NOMO-1 (cell line): ENCODE results near the gene COG5.

Source experiments
- DNase-seq, 2 experiments: peaks; one replicate each; lab custom pipeline; 2025; ENCODE audit not compliant: unreplicated experiment in 2 of 2; lab: John Stamatoyannopoulos, UW

COG5 gene

GRCh38 chr7:107467972-107468371 is 95.7 kb downstream of the COG5 start:
- no peak for DNase-seq

DNA sequence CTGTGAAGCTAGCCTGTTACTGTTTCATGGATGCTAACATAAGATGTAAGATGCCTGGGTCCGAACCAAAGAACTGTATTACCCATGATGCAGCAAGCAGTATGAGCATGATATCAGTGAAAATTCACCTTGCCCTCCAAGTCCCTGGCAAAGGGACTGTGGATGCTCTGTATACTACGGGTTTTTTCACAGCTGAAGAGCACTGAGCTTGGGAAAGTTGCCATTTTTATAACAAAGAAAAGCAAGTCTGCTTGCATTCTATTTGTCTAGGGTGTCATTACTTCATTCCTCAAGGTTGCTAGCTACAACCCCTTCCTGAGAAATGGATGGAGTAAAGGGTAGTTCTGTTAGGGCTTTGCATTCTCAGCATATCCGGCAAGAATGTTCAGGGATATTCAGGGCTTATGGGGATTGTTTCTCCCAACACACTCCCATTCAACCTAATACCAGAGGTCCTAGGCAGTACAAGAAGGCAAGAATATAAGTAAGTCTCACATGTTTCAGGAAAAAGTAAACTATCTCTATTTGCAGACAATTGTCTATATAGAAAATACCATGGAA is 99.0 kb downstream of the COG5 start:
- no peak for DNase-seq

DNA sequence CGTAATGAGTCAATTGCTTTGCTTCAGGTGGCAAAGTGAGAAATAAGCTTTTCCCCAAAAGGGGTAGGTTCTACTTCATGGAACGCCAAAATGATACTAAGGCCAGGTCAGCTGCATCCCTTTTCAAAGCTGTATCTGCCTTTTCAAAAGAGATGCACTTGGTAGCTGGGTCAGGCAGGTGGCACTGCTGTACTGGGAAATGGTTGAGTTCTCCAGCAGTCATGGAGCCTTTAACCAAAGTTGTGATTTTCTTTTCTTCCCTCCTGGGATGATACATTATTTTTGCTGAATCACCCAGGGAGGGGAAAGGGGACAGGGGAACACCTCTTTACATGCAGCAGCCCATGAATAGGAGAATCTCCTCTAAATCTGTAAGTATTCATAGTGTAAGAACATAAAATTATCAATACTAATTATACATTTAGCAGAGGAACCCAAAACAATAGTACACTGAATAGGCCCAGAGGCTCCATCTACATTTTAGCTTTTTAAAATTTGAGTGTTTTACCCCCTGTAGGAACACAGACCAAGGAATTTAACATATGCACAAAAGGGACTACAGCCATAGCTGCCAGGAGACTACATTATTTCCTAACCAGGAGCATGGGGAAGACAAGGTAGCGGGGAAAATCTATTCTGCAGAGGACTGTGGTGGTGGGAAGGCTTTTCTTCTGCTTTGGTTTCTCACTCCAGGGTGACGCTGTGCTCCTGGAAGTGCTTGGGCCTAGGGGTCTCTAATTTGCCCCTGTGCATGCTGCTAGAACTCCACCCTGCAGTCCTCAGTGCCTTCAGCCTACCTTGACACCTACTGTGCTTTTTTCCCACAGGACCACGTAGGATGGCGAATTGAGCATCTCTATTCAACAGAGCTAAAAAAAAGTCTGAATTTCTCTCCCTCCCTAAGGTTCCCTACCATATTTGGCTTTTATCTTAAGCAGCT is 100.3 kb downstream of the COG5 start:
- peak in 1 of 2 experiments; percentile 0 for DNase-seq

GRCh38 chr7:107461938-107462533 is 101.7 kb downstream of the COG5 start:
- no peak for DNase-seq

DNA sequence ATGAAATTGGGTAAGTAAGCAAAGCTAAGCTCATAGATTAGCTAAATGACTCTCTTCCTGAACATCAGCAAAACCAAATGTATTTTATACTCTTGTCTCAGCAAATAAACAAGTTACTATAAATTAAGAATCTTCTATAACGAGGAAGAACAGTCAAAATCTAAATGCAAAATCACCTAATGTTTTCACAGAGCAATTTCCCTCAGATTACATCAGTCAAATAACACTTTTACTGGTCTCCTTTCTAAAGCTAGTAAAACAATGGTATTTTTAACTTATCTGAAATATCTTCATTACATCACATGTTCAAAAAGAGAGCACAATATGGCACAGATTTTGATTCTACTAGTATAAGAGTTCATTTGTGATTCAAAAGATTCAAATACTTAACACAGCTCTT is 110.3 kb downstream of the COG5 start:
- DNase-seq: no peak

DNA sequence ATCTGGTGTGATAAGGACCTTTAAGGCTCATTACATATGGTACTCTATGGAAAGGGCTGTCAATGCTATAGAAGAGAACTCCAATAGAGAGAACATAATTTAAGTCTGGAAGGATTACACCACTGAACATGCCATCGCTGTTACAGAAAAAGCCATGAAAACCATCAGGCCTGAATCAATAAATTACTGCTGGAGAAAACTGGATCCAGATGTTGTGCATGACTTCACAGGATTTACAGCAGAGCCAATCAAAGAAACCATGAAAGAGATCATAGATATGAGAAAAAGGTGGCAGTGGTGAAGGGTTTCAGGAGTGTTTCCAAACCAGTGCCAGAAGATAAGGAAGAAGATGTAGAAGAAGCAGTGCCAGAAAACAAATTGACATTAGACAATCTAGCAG is 112.8 kb downstream of the COG5 start:
- no peak for DNase-seq

GRCh38 chr7:107446988-107447387 is 116.7 kb downstream of the COG5 start:
- DNase-seq: no peak

DNA sequence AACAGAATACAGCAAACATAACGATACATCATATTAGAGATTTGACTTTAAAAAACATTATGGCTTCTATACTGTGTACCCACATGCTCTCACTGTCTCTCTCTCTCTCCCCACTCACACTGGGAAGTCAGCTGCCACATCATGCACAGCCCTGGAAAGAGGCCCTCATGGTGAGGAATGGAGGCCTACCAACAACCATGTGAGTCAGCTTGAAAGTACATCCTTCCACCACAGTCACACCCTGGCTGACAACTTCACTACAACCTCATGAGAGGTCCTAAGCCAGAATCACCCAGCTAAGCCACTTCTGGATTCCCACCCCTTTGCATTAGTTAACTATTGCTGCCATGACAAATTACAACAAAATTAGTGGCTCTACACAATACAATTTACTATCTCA is 117.2 kb downstream of the COG5 start:
- no peak for DNase-seq

GRCh38 chr7:107442678-107443077 is 121.0 kb downstream of the COG5 start:
- no peak for DNase-seq

- no peak for DNase-seq
Measured at GRCh38 chr7:107441581-107442422, 121.9 kb downstream of the COG5 start.

DNA sequence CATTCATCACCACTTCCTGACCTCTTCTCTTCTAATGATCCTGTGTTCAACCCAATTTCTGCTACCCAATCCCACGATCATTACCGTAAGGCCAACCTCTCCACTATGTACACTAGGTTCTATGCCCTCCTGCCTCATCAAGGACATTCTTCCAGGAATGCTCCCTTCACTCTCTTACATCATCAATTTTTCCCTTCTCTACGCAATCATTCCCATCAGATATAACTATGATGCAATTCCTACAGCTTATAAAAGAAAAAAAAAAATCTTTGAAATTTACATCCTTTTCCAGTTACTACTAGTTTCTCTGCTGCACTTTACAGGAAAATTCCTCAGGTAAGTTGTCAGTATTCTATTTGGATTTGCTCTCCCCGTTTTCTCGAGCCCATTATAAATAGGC is 124.7 kb downstream of the COG5 start:
- no peak for DNase-seq

GRCh38 chr7:107435749-107436148 is 128.0 kb downstream of the COG5 start:
- no peak for DNase-seq

GRCh38 chr7:107432261-107432660 is 131.5 kb downstream of the COG5 start:
- no peak for DNase-seq

DNA sequence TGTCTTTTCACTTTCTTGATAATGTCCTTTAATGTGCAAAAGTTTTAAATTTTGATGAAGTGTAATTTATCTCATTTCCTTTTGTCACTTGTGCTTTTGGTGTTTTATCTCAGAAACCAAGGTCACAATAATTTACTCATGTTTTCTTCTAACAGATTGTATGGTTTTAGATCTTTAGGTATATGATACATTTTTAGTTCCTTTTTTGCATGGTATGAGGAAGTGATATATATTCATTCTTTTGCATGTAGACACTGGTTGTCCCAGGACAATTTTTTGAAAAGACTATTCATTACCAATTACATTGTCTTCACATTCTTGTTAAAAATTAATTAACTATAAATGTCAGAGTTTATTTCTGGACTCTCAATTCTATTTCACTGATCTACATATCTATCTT is 133.7 kb downstream of the COG5 start:
- no peak for DNase-seq

GRCh38 chr7:107428642-107429041 is 135.1 kb downstream of the COG5 start:
- DNase-seq: no peak

- no peak for DNase-seq
Measured at GRCh38 chr7:107427462-107427861, 136.3 kb downstream of the COG5 start.

DNA sequence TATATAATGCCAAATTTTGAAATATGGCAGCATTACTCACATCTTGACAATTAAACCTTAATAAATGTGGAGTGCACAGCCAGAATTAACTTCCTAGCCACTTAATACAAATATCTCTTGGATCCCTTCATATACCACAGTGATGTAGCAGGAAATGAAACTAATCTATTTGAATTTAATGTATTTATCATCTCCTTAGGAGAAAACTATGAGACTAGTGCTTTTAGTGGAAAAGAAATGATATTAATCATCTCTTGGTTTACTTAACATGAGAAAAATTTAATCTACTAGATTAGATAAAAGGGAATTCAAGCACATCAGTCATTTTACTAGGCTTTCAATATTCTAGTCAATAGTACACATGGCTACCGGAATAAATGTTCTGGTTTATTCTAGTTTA is 149.5 kb downstream of the COG5 start:
- no peak for DNase-seq

DNA sequence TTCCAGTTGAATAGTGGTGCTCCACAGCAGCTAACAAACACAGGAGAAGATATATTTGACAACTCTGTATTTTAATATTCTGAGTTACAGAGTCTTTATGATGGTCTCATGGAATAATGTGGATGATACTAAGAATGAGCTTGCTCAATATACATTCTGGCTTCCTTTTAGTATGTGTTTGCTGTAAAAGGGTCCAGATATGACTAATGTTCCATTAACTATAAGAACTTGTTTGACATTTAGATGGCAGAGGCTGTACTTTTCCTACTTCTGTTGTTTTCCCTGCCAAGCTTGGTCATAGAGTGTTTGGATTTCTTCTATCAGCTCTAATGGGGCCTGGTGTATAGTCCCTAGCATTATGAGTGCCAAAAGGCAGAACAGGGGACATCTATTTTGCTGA is 155.4 kb downstream of the COG5 start:
- DNase-seq: no peak

DNA sequence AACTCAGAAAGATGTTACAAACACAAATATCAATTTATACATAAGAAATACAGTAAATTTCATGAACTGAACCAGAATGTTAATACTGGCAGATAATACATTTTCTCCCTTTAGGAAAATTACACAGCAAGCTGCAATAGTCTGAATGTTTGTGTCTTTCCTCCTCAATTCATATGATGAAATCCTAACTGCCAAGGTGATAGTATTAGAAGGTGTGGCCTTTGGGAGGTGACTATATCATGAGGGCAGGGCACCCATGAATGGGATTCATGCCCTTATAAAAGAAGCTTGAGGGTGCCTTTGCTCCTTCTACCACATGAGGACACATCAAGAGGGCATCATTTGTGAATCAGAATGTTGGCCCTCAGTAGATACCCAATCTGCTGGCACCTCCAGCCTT is 158.2 kb downstream of the COG5 start:
- no peak for DNase-seq

GRCh38 chr7:107404740-107405537 is 158.8 kb downstream of the COG5 start:
- DNase-seq: no peak
